ENCODE data around the gene KCTD7.
"Not testable (repeated sequence)": the region's sequence is repeated elsewhere in the genome, so short reads cannot be mapped to it uniquely, and the experiment has no call there.

Gene KCTD7

DNA sequence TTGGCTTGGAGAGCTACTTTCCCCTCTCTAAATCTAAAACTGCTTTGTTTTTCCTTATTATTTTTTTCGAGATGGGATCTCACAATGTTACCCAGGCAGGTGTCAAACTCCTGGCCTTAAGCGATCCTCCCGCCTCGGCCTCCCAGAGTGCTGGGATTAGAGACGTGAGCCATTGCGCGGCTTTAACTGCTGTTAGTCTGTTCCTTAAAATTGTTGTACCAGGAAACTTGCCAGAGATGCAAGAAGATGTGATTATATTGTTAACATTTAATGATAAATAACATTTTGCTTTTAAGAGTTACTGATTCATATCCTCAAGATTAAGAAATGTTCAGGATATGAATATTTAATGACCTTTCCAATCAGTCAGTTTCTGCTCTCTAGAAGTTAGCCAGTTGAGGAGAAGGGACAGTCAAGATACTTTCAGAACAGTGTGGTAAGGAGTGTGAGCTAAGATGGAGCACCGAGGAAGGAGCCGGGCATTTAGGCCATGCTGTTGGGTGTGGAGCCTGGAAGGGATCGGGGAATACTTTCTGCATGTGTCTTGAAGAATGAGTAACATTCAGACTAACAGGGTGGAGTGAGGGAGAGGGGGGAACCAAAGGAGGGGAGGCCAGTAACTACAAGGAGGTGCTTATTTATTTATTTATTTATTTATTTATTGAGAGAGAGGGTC, 54.6 kb downstream of the KCTD7 start:
- DNase-seq: not testable (repeated sequence)

DNA sequence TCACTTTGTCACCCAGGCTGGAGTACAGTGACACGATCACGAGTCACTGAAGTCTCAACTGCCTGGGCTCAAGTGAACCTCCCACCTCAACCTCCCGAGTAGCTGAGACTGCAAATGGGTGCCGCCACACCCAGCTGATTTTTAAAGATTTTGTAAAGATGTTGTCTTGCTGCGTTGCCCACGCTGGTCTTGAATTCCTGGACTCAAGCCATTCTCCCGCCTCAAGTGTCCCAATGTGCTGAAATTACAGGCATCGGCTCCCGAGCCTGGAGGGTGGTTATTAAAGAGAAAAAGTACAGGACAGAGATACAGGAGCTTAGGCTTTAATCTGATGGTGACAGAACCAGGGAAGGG, 55.1 kb downstream of the KCTD7 start:
- no peak for DNase-seq

DNA sequence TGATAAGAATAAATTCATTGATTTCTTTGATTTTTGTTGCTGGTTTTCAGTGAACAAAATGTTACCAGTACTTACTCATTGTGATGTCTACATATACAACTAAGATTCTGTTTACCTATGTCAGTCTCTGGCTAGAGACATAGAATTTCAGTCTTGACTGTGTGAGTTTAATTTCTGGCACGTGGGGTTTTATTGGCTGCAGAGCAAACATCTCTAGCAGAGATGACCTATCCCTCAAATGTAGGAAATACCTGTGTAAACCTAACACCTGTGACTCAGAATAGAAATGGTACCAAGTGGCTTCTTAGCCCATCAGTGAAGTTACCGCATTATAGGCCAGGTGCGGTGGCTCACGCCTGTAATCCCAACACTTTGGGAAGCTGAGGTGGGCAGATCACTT, 57.0 kb downstream of the KCTD7 start:
- DNase-seq: not testable (repeated sequence)

DNA sequence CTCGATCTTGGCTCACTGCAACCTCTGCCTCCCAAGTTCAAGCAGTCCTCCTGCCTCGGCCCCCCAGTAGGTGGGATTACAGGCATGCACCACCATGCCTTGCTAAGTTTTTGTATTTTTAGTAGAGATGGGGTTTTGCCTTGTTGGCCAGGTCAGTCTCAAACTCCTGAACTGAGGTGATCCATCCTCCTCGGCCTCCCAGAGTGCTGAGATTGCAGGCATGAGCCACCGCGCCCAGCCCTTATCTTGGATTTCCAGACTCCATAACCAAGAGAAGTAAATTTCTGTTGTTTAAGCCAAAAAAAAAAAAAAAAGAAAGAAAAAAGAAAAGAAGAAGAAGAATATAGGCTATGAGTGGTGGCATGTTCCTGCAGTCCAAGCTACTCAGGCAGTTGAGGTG, 58.5 kb downstream of the KCTD7 start:
- DNase-seq: no peak

DNA sequence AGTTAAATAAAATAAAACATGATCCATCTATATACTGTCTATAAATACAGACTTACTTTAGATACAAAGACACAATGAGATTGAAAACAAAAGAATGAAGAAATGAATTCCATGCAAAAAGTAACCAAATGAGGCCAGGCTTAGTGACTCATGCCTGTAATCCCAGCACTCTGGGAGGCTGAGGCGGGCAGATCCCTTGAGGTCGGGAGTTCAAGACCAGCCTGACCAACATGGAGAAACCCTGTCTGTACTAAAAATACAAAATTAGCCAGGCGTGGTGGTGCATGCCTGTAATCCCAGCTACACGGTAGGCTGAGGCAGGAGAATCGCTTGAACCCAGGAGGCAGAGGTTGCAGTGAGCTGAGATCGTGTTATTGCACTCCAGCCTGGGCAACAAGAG, 59.0 kb downstream of the KCTD7 start:
- DNase-seq: not testable (repeated sequence)

DNA sequence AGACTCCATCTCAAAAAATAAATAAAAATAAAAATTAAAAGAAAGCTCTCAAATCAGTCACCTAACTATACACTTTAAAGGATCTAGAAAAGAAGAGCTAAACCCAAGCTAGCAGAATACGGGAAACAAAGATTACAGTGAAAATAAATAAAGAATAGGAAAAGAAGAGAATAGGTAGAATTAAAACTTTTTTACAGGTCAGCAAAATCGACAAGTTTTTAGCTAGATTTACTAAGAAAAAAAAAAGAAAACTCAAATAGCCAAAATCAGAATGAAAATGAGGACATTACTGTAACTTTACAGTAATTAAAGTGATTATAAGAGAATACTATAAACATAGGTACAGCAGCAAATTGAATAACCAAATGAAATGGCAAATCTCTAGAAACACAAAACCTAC, 60.4 kb downstream of the KCTD7 start:
- DNase-seq: no peak

DNA sequence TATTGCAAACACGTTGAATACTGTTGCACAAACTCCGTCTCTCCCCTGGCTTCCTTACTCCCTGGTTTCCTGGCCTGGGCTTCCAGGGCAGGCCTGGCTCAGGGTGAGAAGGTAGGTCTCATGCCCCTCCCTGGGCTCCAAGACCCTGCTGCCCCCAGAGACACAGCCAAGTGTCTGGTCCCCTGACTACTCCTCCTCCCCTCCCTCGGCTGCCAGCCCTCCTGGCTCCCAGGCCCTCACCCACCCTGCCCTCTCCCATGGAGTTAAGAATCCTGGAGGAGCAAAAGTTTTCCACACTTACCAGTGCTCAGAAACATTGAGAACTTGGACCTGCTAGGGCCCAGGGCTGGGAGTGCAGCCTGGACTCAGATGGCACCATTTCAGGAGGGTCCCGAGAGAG, 64.7 kb downstream of the KCTD7 start:
- DNase-seq: no peak

All from midbrain (tissue), 1 donor.